Measurements from ENCODE around the gene CD14.
"Not testable (repeated sequence)": the region's sequence is repeated elsewhere in the genome, so short reads cannot be mapped to it uniquely, and the experiment has no call there.

CD14 gene

DNA sequence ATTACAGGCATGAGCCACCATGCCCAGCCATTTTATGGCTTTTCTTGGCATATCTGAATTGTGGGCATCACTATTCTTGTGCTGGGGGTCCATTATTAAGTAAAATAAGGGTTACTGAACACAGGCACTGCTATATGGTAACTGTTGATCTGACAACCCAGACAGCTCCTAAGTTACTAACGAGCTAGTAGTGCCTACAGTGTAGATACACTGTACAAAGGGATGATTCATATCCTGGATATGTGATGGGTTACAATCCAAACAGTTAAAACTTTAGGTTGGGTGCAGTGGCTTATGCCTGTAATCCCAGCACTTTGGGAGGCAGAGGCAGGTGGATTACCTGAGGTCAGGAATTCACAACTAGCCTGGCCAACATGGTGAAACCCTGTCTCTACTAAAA, 4.3 kb downstream of the CD14 start:
- no peak for TF ChIP-seq Cebpa-rat (IDR thresholded peaks at IDR 0.05)
- H3K27ac ChIP-seq = no peak overlapping the region
- no peak overlapping the region for H3K4me2 ChIP-seq
- H3K4me1 ChIP-seq = no peaks in the 10 kb centered on the region
- no peaks in the 10 kb centered on the region for H4K20me1 ChIP-seq
- peaks cover 39% of the 10 kb centered on the region for H3K27me3 ChIP-seq
- no peak overlapping the region for H3K4me3 ChIP-seq
- no peak overlapping the region for H3K9ac ChIP-seq
- H3K9me3 ChIP-seq = peaks cover 56% of the 10 kb centered on the region
- peaks cover 7% of the 10 kb centered on the region; the same call in 1 of the 2 replicates for H3K36me3 ChIP-seq

GRCh38 chr5:140627972-140628371, 5.0 kb downstream of the CD14 start:
- TF ChIP-seq Cebpa-rat (IDR thresholded peaks at IDR 0.05) = no peak
- H3K27me3 ChIP-seq = peaks cover 31% of the 10 kb centered on the region
- H3K4me2 ChIP-seq = no peak overlapping the region
- H3K4me3 ChIP-seq = no peak overlapping the region
- no peak overlapping the region for H3K9ac ChIP-seq
- no peaks in the 10 kb centered on the region for H4K20me1 ChIP-seq
- no peak overlapping the region for H3K27ac ChIP-seq
- peaks cover 7% of the 10 kb centered on the region; the same call in 1 of the 2 replicates for H3K36me3 ChIP-seq
- peaks cover 51% of the 10 kb centered on the region for H3K9me3 ChIP-seq
- no peaks in the 10 kb centered on the region for H3K4me1 ChIP-seq

DNA sequence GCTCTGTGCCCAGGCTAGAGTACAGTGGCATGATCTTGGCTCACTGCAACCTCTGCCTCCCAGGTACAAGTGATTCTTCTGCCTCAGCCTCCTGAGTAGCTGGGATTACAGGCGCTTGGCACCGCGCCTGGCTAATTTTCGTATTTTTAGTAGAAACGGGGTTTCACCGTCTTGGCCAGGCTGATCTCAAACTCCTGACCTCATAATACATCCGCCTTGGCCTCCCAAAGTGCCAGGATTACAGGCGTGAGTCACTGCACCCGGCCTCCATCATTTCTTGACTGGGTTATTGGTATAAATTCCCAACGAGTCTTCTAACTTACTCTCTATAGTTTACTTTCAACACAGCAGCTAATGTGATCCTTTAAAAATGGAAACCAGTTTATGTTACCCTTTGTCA, 8.1 kb downstream of the CD14 start:
- not testable (repeated sequence) for H3K4me2 ChIP-seq, H3K9ac ChIP-seq, H4K20me1 ChIP-seq, H3K27me3 ChIP-seq, H3K36me3 ChIP-seq, H3K27ac ChIP-seq, H3K4me3 ChIP-seq, H3K4me1 ChIP-seq
- H3K9me3 ChIP-seq = peaks cover 30% of the 10 kb centered on the region

DNA sequence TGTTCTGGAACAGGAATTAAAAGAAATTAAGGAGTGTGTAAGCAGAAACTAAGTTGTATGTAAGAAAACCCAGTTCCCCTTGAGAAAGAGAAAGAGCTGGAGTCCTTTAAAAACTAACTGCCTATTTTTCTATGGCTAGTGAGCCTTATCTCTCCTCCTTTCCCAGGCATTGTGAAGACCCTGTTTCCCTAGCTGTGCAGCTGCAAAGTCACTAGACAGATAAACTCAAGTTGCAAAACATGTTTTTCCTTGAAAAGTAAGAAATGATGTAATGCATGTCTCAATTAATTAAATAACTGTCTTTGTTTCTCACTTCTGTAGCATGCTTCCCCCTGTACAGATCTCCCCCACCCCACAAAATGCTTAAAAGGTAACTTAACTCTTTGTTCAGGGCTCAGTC, 9.9 kb downstream of the CD14 start:
- H3K4me2 ChIP-seq, H3K4me3 ChIP-seq, H4K20me1 ChIP-seq, H3K27ac ChIP-seq, H3K4me1 ChIP-seq, H3K36me3 ChIP-seq, H3K27me3 ChIP-seq, H3K9ac ChIP-seq: not testable (repeated sequence)
- peaks cover 18% of the 10 kb centered on the region for H3K9me3 ChIP-seq

GRCh38 chr5:140622301-140622700, 10.7 kb downstream of the CD14 start:
- Histone ChIP-seq H3K4me1 (no peaks in the 10 kb centered on the region), H3K27me3 (no peaks in the 10 kb centered on the region), H4K20me1 (no peaks in the 10 kb centered on the region), H3K9ac (no peak overlapping the region), H3K27ac (no peak overlapping the region), H3K4me2 (no peak overlapping the region), H3K9me3 (peaks cover 11% of the 10 kb centered on the region), H3K4me3 (no peak overlapping the region), H3K36me3 (no peaks in the 10 kb centered on the region)
- no peak for TF ChIP-seq Cebpa-rat (IDR thresholded peaks at IDR 0.05)

GRCh38 chr5:140611020-140611521, 21.9 kb downstream of the CD14 start:
- H3K27ac ChIP-seq = peak overlapping the region; percentile 34
- H3K9ac ChIP-seq = no peak overlapping the region; the same call in 1 of the 2 replicates
- no peaks in the 10 kb centered on the region for H3K9me3 ChIP-seq
- no peaks in the 10 kb centered on the region for H3K27me3 ChIP-seq
- H3K4me2 ChIP-seq = peak overlapping the region; percentile 49
- TF ChIP-seq Cebpa-rat (IDR thresholded peaks at IDR 0.05) = no peak
- H3K4me3 ChIP-seq = no peak overlapping the region
- no peaks in the 10 kb centered on the region for H4K20me1 ChIP-seq
- H3K36me3 ChIP-seq = no peaks in the 10 kb centered on the region
- peaks cover 44% of the 10 kb centered on the region for H3K4me1 ChIP-seq

- Histone ChIP-seq H3K36me3 (no peaks in the 10 kb centered on the region), H4K20me1 (no peaks in the 10 kb centered on the region), H3K27ac (no peak overlapping the region), H3K9me3 (no peaks in the 10 kb centered on the region), H3K4me2 (peak overlapping the region; percentile 64), H3K9ac (no peak overlapping the region), H3K4me1 (peaks cover 44% of the 10 kb centered on the region), H3K4me3 (no peak overlapping the region), H3K27me3 (no peaks in the 10 kb centered on the region)
- no peak for TF ChIP-seq Cebpa-rat (IDR thresholded peaks at IDR 0.05)
Observed at GRCh38 chr5:140609126-140609525, 23.8 kb downstream of the CD14 start.

GRCh38 chr5:140608722-140609121, 24.3 kb downstream of the CD14 start:
- Histone ChIP-seq H3K27me3 (no peaks in the 10 kb centered on the region), H4K20me1 (no peaks in the 10 kb centered on the region), H3K4me3 (no peak overlapping the region), H3K9me3 (no peaks in the 10 kb centered on the region), H3K4me2 (peak overlapping the region; percentile 64), H3K9ac (no peak overlapping the region), H3K36me3 (no peaks in the 10 kb centered on the region), H3K4me1 (peaks cover 44% of the 10 kb centered on the region), H3K27ac (no peak overlapping the region)
- no peak for TF ChIP-seq Cebpa-rat (IDR thresholded peaks at IDR 0.05)

GRCh38 chr5:140607031-140607430, 25.9 kb downstream of the CD14 start:
- TF ChIP-seq Cebpa-rat (IDR thresholded peaks at IDR 0.05) = no peak
- Histone ChIP-seq H4K20me1 (no peaks in the 10 kb centered on the region), H3K36me3 (no peaks in the 10 kb centered on the region), H3K9me3 (no peaks in the 10 kb centered on the region), H3K9ac (no peak overlapping the region), H3K27ac (no peak overlapping the region), H3K4me1 (peaks cover 31% of the 10 kb centered on the region), H3K4me3 (no peak overlapping the region), H3K4me2 (no peak overlapping the region), H3K27me3 (no peaks in the 10 kb centered on the region)

GRCh38 chr5:140605879-140606278, 27.1 kb downstream of the CD14 start:
- Histone ChIP-seq H4K20me1 (no peaks in the 10 kb centered on the region), H3K4me1 (peaks cover 19% of the 10 kb centered on the region), H3K4me3 (no peak overlapping the region), H3K4me2 (no peak overlapping the region), H3K9ac (no peak overlapping the region), H3K36me3 (no peaks in the 10 kb centered on the region), H3K9me3 (no peaks in the 10 kb centered on the region), H3K27me3 (no peaks in the 10 kb centered on the region), H3K27ac (no peak overlapping the region)
- no peak for TF ChIP-seq Cebpa-rat (IDR thresholded peaks at IDR 0.05)

- Histone ChIP-seq H3K9me3 (no peaks in the 10 kb centered on the region), H3K4me3 (no peak overlapping the region), H3K9ac (no peak overlapping the region), H3K27ac (no peak overlapping the region), H4K20me1 (no peaks in the 10 kb centered on the region), H3K4me2 (no peak overlapping the region), H3K27me3 (no peaks in the 10 kb centered on the region), H3K36me3 (no peaks in the 10 kb centered on the region), H3K4me1 (no peaks in the 10 kb centered on the region)
- no peak for TF ChIP-seq Cebpa-rat (IDR thresholded peaks at IDR 0.05)
Observed at GRCh38 chr5:140603734-140604133, 29.2 kb downstream of the CD14 start.

GRCh38 chr5:140603446-140603698, 29.6 kb downstream of the CD14 start:
- H3K27me3 ChIP-seq, H3K9ac ChIP-seq, H3K4me3 ChIP-seq, H3K36me3 ChIP-seq, H4K20me1 ChIP-seq, H3K9me3 ChIP-seq, H3K4me1 ChIP-seq, H3K4me2 ChIP-seq, H3K27ac ChIP-seq: not testable (repeated sequence)
